ENCODE results near the gene LSAMP.

DNA sequence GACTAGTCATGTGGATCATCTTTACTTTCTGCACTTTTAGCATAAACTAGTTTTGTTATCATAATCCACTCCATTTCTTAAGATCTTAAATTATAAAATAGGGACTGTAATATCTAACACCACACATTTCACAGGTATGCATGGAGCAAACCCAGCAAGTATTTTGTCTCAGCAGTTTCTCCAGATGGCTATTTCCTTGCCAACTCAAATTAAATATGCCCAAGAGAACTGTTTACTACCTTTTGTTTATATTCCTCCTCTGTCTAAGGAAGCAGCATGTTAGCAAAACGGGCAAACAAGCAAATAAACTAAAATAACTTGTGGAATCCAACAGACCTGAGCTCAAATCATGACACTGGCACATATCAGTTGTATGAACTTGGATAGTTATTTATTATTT, 379.8 kb downstream of the LSAMP start:
- TF ChIP-seq, protein P1, sequence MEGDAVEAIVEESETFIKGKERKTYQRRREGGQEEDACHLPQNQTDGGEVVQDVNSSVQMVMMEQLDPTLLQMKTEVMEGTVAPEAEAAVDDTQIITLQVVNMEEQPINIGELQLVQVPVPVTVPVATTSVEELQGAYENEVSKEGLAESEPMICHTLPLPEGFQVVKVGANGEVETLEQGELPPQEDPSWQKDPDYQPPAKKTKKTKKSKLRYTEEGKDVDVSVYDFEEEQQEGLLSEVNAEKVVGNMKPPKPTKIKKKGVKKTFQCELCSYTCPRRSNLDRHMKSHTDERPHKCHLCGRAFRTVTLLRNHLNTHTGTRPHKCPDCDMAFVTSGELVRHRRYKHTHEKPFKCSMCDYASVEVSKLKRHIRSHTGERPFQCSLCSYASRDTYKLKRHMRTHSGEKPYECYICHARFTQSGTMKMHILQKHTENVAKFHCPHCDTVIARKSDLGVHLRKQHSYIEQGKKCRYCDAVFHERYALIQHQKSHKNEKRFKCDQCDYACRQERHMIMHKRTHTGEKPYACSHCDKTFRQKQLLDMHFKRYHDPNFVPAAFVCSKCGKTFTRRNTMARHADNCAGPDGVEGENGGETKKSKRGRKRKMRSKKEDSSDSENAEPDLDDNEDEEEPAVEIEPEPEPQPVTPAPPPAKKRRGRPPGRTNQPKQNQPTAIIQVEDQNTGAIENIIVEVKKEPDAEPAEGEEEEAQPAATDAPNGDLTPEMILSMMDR (IDR thresholded peaks at IDR 0.05; ENCODE audit: insufficient read depth, low read length, poor library complexity, severe bottlenecking): no peak
- no peak for TF ChIP-seq EZH2phosphoT487 (conservative IDR thresholded peaks at IDR 0.05; ENCODE audit: low read length)
